ENCODE data around the gene FBXL13.
"Not testable (repeated sequence)": the region's sequence is repeated elsewhere in the genome, so short reads cannot be mapped to it uniquely, and the experiment has no call there.

GRCh38 chr7:102838572-102839101 is 236.0 kb downstream of the FBXL13 start:
- not testable (repeated sequence) for TF ChIP-seq CTCF (IDR thresholded peaks at IDR 0.05; ENCODE audit: poor library complexity, severe bottlenecking); EP300 (conservative IDR thresholded peaks at IDR 0.05; ENCODE audit: poor library complexity, severe bottlenecking); EZH2 (IDR thresholded peaks at IDR 0.05; ENCODE audit: borderline replicate concordance, insufficient read depth, low read length, poor library complexity, severe bottlenecking); REST (IDR thresholded peaks at IDR 0.05; ENCODE audit: borderline replicate concordance); MXI1 (conservative IDR thresholded peaks at IDR 0.05; ENCODE audit: poor library complexity, severe bottlenecking); POLR2AphosphoS5 (IDR thresholded peaks at IDR 0.05); TAF1 (IDR thresholded peaks at IDR 0.05; ENCODE audit: low read depth); RAD21 (conservative IDR thresholded peaks at IDR 0.05); SMC3 (conservative IDR thresholded peaks at IDR 0.05; ENCODE audit: poor library complexity)

Measured in neural cell (in vitro differentiated cells).